HG03066 (cell line): ENCODE measurements around the gene MACIR.
"Not testable (repeated sequence)": the region's sequence is repeated elsewhere in the genome, so short reads cannot be mapped to it uniquely, and the experiment has no call there.

Source experiments
- ATAC-seq: cut with Tn5 transposase; IDR thresholded peaks from one replicate; pipeline ENCODE4 v1.9.1; 2021; ENCODE audit warnings: low read depth; ENCODE audit not compliant: unreplicated experiment

The MACIR gene, protein sequence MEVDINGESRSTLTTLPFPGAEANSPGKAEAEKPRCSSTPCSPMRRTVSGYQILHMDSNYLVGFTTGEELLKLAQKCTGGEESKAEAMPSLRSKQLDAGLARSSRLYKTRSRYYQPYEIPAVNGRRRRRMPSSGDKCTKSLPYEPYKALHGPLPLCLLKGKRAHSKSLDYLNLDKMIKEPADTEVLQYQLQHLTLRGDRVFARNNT

DNA sequence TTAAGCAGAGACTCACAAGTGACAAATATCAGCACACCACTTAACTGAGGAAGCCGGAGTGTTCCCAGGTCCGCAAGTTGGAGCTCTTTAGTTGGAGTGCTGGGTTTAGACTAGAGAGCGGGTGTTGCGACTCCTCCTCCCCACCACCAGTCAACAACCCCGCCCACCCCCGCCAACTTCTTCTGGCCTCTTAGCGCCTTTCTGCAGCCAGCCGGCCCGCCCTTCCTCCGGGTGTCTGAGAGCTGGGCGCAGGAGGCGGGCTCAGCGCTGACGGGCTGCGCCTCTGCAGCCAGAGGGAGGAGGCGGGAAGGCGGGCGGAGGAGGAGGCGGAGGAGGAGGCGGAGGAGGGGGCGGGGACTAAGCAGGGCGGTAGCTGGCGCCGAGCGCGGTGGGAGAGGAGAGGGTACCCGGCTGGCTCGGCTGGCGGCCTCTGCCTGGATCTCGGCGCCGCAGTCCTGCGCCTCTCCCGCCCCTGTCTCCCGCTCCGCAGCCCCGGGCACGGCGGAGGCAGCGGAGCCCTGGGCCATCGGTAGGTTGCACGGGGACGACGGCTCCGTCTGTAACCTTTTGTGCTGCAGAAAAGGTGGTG is at the start of gene MACIR:
Gene MACIR, plus strand, starts transcription at position 396 of the 589 bp plus-strand sequence. CDS start 17,157 bp downstream, outside the sequence.
- peak; percentile 68 for ATAC-seq

DNA sequence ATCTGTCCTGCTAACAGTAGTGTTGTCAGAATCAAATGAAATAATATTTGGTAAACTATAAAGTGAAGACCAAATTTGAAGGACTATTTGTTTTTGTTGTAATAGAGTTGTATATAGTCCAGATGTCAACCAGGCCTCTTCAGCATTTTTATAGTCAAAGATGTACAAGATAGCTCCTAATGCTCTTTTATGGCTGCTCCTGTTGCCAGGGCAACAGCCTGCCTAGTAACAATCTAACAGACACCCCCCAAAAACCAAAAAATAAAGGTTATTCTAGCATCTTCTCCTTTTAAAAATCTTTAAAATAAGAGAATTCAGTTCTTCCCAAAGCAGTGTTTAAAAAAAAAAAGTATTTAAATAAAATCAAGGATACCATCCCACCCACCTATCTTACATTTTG is 49.5 kb upstream of the MACIR start:
- ATAC-seq: no peak

DNA sequence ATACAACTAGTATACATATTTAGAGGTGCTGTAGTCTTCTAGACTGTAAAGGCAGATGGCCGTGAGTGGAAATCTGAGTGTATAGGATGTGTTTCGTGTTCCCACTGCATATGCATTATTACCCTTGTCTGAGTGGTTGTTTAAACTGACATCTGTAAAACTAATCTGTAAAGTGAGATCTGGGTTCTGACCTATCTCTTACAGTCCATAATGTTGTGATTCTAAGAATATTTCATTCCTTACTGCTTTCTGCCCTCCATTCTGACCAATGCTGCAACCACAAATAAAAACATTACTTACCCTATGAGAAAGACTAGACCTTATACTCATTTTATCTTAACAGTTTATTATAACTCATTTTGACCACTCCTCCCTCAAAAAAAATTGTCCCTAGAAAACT is 47.6 kb upstream of the MACIR start:
- ATAC-seq: no peak

DNA sequence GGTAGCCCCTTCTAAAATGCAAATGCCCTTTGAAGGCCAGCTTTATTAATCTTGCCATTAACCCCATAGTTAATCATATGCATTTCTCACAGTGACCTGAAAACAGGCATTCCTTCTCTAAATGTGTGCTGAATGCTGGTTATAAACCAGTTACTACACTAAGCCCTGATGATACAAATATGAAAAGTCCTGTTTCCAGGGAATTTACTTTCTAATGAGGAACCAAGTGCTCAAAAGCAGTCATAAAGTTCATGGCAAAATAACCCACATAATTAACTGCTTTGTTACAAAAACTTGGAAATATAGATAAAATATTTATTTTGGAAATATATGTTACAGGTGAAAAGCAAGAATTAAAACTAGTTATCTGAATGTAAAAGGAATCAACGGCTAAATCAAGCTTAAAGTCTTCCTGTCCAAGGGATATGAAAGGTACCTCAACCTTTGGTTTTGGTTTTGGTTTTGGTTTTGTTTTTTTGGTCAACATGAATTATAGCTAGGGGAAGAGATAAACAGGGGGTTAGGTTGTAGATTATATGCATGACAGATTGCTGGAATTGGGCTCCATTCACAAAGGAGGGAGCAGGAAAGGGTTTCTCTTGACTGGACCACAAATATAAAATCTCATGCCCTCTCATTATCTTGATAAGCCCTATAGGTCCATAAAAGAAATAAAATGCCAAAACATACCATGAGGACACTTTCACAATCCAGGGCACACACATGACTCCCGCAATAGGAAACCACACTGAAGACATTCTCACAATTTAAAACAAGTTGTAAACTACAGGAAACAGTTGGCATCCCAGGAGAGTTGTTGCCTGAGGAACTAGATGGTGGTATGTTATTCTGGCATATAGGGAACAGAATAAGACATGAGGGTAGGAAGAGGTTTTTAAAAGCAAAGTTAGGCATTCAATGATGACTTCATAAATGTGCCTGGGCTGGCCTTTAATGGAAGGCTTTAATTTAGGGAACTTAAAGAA is 46.7 kb upstream of the MACIR start:
- peak; percentile 82 for ATAC-seq

DNA sequence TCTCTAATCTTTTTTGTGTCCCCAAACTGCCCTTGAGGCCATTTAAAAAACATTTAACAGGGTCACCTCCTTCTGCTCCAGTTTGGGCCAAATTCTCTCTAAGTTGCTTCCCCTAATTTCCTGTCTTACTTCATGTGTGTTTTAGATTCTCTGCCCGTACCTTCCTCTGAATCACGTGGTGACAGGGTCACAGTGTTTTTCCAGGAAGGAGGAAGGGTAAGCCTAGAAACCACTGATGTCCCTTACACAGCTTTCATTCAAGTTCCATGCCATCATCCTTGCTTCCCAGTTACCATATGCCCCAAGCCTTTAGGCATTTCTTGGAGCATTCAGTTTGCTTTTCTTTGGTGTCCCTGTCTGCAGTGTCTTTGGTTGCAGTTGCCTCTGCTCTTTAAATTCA is 42.4 kb upstream of the MACIR start:
- no peak for ATAC-seq

DNA sequence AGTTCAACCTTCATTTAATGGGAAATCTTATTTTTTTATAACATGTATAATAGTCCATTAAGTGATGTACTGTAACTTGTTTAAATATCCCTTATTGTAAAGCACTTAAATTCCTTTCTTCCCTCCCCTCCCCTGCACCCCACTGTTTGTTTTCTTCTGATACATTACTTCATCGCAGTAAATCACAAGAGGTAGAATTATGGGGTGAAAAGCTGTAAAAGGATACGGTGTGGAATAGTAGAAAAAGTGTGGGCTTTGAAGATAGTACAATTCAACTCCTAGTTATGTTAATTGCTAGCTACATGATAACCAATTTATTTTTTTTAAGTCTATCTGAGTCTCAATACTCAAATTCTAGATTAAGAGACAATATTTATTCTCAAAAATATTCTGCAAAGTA is 41.9 kb upstream of the MACIR start:
- no peak for ATAC-seq

DNA sequence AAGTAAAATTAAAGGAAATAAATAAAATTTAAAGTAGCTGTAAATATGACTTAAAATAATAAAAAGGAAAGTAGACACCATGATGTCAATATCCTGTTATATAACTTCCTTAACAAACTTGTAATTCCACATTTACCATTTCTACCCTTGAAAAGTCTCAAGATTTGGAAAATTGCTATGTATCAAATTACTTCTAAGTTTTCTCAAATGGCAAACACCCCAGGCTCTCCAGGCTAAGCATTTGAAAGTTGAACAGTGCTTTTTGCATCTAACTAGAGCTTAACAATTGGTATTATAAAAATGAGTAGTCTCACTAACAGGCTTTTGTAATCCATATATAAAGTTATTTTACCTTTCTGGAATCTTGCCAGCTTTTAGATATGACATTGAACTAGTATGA is 41.5 kb upstream of the MACIR start:
- ATAC-seq: no peak

DNA sequence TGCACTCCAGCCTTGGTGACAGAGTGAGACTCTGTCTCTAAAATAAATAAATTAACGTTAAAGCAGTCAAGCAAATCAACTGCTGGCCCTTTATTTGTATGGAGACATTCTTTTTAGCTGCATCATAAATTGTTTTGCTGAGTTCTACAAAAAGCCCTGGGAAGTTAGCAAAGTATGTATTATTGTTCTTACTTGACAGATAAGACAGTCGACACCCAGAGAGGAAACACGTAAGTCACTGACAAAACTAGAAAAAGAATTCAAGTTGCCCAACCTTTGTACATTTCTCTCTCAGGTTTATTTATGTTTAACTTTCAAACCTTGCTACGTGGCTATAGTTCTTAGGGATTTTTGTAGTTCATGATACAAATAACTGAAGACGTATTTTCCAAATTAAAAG is 40.4 kb upstream of the MACIR start:
- ATAC-seq: no peak

DNA sequence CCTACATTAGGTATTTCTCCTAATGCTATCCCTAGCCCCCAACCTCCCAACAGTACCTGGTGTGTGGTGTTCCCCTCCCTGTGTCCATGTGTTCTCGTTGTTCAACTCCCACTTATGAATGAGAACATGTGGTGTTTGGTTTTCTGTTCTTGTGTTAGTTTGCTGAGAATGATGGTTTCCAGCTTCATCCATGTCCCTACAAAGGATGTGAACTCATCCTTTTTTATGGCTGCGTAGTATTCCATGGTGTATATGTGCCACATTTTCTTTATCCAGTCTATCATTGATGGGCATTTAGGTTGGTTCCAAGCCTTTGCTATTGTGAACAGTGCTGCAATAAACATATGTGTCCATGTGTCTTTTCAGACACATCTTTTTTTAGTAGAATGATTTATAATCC is 39.5 kb upstream of the MACIR start:
- ATAC-seq: not testable (repeated sequence)

DNA sequence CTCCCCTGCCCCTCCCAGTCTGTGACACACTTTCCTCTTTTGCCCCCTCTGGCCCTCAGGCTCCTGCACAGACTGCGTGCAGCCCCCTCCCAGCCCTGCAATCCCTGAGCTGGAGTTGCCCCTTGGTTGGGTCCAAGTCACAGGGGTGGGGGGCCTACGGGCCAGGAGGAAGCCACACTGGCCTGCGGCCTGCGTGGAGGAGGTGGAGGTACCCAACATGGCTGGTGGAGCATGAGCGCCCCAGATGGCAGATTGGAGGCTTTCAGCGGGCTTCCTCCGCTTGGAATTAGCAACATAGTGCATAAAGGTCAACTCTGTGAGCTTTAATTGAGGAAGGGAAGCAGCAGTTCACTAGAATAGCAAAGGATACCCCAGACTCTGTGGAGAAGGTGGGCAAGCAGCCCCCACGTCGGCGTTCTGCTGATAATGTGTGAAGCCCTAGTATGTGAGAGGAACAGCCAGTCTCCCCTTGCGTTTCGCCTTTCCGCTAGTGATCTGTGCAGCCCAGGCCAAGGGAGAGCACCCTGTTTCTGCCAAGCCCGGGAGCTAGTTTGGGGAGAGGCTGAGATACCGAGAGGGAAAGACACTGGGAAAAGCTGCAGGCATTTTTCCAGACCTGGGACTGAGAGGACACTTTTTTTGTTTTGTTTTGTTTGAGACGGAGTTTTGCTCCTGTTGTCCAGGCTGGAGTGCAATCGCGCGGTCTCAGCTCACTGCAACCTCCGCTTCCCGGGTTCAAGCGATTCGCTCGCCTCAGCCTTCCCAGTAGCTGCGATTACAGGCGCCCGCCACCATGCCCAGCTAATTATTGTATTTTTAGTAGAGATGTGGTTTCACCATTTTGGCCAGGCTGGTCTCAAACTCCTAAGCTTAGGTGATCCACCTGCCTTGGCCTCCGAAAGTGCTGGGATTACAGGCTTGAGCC is 35.3 kb upstream of the MACIR start:
- ATAC-seq: no peak

DNA sequence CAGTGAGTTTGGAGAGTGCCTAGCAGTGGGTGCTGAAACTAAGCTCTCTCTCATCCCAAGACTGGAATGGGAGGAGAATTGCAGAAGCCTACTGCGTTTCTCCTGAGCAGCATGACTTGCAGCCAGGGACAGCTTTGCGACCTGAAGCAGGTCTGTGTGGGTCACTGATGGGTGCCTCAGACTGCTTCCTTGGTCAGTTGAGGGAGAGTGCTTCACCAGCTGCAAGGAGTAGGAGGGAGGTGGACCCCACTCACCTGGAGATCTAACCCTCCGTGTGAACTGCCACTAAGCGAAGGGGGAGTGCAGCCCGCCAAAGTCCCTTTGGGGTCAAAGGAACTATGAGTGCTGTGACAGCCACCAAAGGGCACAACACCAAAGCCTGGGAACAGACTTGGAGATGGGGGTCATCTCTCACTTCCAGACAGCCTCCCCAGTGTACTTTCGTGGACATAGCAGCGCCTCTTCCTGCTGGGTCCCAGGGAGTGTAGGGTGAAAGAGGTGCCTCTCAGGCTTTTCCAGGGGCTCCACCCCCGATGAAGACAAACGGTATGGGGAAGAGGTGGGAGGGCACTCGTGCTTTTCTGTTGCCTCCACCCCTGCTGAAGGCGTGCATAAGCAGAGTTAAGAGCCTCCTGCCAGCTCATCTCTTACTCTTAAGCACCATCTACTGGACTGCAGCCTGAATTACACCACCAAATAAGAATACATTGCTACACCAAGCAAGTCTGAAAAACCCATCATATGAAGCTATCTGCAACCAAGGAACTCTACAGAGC is 34.3 kb upstream of the MACIR start:
- peak; percentile 97 for ATAC-seq

DNA sequence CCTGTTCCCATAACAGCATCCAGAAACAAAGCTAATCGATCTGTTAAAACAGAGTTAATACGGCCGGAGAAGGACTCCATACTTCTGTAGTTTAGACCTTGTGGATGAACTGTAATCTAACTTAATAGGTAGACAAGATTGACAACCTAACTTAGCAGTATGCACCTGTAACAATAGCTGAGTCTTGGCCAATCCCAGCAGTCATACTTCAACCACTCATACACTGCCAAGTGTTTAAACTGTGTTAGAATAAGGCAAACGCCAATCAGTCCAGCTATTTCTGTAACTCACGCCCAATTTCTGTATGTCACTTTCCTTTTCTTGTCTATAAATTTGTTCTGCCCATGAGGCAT is 33.7 kb upstream of the MACIR start:
- ATAC-seq: no peak

DNA sequence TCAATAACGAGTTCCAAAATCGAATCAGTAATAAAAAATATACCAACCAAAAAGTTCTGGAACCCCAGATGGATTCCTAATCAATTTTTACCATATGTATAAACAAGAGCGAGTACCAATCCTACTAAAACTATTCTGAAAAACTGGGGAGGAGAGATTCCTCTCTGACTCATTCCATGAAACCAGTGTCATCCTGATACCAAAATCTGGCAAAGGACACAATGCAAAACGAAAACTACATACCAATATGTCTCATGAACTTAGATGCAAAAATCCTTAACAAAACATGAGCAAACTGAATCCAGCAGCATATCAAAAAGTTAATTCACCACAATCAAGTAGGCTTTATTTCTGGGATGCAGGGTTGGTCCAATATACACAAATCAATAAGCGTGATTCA is 30.5 kb upstream of the MACIR start:
- no peak for ATAC-seq

DNA sequence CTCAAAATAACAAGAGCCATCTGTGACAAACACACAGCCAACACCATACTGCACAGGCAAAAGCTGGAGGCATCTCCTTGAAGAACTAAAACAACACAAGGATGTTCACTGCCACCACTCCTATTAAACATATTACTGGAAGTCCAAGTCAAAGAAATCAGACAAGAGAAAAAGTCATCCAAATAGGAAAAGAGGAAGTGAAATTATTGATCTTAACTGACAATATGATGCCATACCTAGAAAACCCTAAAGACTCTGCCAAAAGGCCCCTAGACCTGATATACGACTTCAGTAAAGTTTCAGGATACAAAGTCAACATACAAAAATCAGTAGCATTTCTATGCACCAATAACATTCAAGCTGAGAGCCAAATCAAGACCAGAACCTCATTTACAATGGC is 30.0 kb upstream of the MACIR start:
- no peak for ATAC-seq

DNA sequence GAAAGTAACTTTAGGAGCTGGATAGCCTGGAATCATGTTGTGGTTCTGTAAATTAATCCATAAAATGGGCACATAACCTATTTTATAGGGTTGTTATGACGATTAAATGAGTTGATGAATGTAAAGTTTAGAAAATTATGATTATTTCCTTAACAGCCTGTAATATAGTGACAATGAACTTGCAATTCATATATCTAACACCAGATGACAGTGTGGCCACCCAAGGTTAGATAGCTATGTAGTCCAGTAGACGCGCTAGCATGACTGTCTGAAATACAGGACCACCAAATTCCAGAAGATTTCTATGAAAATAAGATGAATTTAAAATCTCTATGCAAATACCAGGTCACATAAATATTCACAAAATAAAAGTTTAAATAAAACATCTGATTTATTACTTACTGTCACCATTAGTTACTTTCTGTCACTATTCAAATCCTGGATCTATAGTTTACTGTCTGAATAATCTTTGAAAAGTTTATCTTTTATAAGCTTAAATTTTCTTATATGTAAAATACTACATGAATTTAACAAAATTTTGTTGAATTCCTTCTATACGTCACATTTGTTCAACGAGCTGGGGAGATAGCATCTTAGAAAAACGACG is 26.1 kb upstream of the MACIR start:
- ATAC-seq: peak; percentile 77

DNA sequence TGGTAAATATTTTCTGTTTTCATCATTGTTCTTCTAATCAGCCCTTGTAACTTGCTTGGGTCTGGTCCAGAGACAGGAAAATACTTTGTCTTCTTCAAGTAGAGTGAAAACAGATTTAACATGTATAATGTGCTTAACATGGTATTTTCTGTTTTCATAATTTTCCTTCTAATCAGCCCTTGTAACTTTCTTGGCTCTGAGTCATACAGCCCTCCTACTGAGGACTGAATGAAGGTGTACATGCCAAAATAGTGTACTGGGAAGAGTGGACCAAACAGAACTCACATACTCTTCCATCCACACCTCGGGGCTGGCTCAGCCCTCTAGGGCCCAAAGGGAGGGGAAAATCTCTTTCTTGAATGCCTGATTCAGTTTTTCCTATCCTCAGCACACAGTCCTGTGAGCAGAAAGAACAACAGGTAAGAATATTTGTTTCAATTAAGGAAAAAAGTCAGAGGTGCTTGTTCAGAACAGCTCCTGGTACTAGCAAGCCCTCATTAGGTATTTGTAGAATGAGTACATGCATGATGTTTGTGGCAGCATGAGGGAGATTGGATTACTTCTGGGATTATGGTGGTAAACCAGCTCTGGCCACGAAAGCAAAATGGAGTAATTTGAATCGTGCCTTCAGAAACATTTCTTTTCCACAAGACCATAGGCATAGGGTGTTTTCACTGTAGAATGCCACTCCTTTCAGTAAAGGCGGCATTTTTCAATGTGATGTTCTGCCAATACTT is 24.2 kb upstream of the MACIR start:
- ATAC-seq: no peak

DNA sequence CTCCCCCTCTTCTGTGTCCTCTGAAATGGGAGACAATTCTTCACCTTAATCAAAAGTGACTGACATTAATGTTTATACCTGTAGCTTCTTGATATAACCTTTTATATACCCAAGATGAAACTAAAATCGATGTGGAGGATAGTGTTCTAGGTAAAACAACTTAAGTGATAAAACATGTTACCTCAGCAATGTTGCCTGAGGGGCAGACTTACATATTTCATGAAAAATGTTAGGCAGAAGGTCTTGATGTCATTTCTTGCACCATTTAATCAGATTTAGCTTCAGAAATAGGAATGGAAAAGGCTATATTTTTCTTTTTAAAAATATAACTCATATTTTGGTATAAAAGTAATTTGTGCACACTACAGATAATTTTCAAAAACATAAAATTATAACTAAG is 22.7 kb upstream of the MACIR start:
- ATAC-seq: no peak

DNA sequence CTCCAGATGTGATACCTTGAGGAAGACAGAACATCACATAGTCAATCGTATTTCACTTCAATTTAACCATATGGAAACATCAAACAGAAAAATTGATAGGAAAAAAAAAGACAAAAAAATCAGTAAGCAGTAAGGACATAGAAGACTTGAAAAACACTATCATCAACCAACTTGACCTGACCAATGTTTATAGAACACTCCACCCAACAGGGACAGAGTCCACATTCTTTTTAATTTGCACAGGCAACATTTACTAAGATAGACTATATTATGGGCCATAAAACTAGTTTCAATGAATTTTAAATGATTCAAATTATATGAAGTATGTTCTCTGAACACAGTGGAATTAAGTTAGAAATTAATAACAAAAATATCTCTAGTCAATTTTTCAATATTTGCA is 20.8 kb upstream of the MACIR start:
- ATAC-seq: no peak

DNA sequence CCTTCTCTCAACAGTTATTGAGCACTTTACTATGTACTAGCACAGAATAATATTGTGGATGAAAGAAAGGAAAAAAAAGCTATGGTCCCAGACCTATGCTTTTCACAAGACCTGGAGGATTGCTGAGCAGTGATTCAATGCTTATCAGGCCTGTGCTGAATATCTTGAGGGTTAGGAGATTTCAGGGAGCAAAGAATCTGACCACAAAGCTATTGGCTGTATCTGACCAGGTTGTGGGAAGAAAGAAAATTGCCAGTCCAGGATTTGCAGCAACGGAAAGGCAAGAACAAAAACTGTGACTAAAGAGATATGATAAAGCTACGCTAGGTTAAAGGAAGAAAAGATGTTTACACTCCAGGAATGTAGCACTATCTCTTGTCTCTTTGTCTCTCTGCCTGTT is 14.9 kb upstream of the MACIR start:
- no peak for ATAC-seq
